22Rv1 (cell line): ENCODE data around the gene MICU2.

Experiments
- ZFX ChIP-seq: fragments of 450-650 bp; IDR thresholded peaks from 2 replicates; pipeline ENCODE4 v1.6.1; 2017; ENCODE audit warnings: antibody characterized with exemption, borderline replicate concordance
- TF ChIP-seq, protein P1 (sequence below): fragments of 450-650 bp; IDR thresholded peaks from 2 replicates; pipeline ENCODE4 v1.5.1; 2017; ENCODE audit warnings: mild to moderate bottlenecking

DNA sequence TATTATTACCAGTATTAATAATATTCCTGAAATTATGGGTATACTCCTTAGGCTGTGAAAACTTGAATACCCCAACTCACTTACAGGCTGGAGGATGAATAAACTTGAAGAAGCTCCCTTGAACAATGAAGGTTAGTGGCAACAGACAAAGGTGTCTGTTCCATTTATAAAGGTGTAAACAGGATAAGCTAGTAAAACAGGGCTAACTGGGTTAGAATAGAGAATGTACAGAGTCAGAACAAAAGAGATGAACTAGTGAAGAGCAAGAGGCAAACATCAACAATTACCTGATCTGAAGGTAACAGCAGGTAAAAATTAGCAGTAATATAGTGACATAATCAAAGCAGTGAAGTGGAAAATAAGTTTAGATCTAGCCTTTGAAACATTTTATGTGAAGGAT, 23.2 kb downstream of the MICU2 start:
- TF ChIP-seq, protein P1, sequence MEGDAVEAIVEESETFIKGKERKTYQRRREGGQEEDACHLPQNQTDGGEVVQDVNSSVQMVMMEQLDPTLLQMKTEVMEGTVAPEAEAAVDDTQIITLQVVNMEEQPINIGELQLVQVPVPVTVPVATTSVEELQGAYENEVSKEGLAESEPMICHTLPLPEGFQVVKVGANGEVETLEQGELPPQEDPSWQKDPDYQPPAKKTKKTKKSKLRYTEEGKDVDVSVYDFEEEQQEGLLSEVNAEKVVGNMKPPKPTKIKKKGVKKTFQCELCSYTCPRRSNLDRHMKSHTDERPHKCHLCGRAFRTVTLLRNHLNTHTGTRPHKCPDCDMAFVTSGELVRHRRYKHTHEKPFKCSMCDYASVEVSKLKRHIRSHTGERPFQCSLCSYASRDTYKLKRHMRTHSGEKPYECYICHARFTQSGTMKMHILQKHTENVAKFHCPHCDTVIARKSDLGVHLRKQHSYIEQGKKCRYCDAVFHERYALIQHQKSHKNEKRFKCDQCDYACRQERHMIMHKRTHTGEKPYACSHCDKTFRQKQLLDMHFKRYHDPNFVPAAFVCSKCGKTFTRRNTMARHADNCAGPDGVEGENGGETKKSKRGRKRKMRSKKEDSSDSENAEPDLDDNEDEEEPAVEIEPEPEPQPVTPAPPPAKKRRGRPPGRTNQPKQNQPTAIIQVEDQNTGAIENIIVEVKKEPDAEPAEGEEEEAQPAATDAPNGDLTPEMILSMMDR: no peak
- TF ChIP-seq ZFX: no peak
